Ascending aorta (tissue), 2 donors: ENCODE results near the gene RAPGEF1. TPM values are rescaled to one million over a fixed set of nuclear protein-coding genes. Genes with fewer than 3 reads are reported as not detected.
A peak's percentile ranks its signal among the peaks of the same experiment; 100 is the strongest.

Source experiments
- DNase-seq, 2 donors: peaks; one replicate each; pipeline ENCODE4 v3.0.0-alpha.2; 2019; ENCODE audit warnings: low spot score in 2 of 2
- H3K27ac ChIP-seq, 2 donors: fragments of 200-600 bp; sonication (generic); one replicate each; pipeline ENCODE4 v1.5.1; 2016 to 2017; ENCODE audit warnings: mild to moderate bottlenecking in 1 of 2
- H3K27me3 ChIP-seq: fragments of 200-600 bp; sonication (generic); one replicate; pipeline ENCODE4 v1.5.1; 2017
- H3K36me3 ChIP-seq, 2 donors: fragments of 200-600 bp; sonication (generic); one replicate each; pipeline ENCODE4 v1.5.1; 2016
- H3K4me1 ChIP-seq, 2 donors: fragments of 200-600 bp; sonication (generic); one replicate each; pipeline ENCODE4 v1.5.1; 2016 to 2017; ENCODE audit warnings: mild to moderate bottlenecking in 1 of 2
- H3K4me3 ChIP-seq, 2 donors: fragments of 200-600 bp; sonication (generic); one replicate each; pipeline ENCODE4 v1.5.1; 2016 to 2017; ENCODE audit warnings: mild to moderate bottlenecking in 1 of 2
- H3K9me3 ChIP-seq, 2 donors: fragments of 200-600 bp; sonication (generic); one replicate each; pipeline ENCODE4 v1.5.1; 2016
- intact Hi-C: fragments of 100-400 bp; cut with DNase I; formaldehyde crosslinking; loops from one replicate; pipeline ENCODE4 v1.15.1; 2023
- total RNA-seq: library from RNA; depleted of rRNA; stranded (reverse); fragments of >200 nt; gene quantifications from one replicate; pipeline ENCODE4 v1.1.0, GENCODE V29; 2016
- TF ChIP-seq, protein P1 (sequence below), 3 experiments: fragments of 200-600 bp in 2 of 3; fragments of 450-650 bp in 1 of 3; sonication (generic) in 2 of 3; IDR thresholded peaks; one replicate each; pipeline ENCODE4 v1.5.1; 2016 to 2019; ENCODE audit warnings: antibody characterized with exemption in 3 of 3, mild to moderate bottlenecking in 1 of 3, moderate library complexity in 1 of 3

RAPGEF1 gene
- total RNA-seq, 1 donor from 2014 or later: 95.5 TPM

DNA sequence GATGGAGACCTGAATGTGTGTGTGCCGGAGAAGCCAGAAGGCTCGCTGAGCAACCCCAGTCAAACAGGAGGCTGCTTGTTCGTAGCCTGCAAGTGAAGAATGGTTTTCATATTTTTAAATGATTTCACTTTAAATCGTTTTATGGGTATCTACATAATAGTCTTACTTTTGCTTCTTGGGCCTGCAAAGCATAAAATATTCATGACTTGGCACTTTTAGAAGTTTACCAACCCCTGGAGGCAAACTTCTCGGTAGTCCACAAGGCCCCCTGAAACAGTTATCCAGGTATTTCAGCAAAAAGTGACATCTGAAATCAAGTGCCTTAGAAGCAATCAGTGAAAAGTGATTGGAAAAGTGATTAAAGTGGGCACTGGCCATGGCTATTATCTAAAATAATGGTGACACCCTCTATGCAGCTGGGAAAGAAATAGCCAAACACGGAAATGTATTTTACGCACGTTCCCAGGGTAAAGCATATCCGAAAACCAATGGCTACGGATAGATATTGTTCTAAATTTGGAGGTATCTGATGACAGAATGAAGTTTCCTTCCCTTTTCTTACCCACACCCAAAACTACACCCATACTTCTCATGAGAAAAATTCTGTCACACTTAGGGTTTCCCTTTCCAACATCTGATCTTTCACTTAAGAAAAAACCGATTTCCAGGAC, 39.0 kb downstream of the RAPGEF1 start:
- H3K27ac ChIP-seq: no peak overlapping the region
- no peaks in the 10 kb centered on the region for H3K36me3 ChIP-seq
- no peak overlapping the region for H3K4me3 ChIP-seq
- no peak for DNase-seq
- H3K27me3 ChIP-seq: no peaks in the 10 kb centered on the region
- intact Hi-C loops: no loop called here
- no peaks in the 10 kb centered on the region for H3K9me3 ChIP-seq
- TF ChIP-seq, protein P1, sequence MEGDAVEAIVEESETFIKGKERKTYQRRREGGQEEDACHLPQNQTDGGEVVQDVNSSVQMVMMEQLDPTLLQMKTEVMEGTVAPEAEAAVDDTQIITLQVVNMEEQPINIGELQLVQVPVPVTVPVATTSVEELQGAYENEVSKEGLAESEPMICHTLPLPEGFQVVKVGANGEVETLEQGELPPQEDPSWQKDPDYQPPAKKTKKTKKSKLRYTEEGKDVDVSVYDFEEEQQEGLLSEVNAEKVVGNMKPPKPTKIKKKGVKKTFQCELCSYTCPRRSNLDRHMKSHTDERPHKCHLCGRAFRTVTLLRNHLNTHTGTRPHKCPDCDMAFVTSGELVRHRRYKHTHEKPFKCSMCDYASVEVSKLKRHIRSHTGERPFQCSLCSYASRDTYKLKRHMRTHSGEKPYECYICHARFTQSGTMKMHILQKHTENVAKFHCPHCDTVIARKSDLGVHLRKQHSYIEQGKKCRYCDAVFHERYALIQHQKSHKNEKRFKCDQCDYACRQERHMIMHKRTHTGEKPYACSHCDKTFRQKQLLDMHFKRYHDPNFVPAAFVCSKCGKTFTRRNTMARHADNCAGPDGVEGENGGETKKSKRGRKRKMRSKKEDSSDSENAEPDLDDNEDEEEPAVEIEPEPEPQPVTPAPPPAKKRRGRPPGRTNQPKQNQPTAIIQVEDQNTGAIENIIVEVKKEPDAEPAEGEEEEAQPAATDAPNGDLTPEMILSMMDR (IDR thresholded peaks at IDR 0.05): no peak
- H3K4me1 ChIP-seq: peaks cover 0 to 20% of the 10 kb centered on the region in 2 donors

DNA sequence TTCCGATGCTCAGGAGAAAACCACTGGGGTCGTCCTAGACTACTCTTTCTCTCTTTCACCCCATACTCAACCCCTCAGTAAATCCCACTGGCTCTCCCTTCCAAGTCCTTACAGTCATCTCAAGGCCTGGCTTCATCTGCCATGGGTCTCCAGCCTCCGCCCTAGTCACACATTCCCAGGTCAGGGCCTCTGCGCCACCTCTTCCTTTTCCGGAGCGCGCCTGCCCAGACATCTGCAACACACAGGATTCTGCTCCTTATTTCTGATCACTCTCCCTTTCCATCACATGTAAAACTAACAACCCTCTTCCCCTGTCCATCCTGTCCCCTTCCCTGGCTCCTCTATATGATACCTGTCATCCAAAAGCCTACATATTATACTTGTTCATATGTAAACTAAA, 39.8 kb downstream of the RAPGEF1 start:
- H3K27ac ChIP-seq: no peak overlapping the region
- DNase-seq: no peak
- peaks cover 0 to 19% of the 10 kb centered on the region in 2 donors for H3K4me1 ChIP-seq
- H3K4me3 ChIP-seq: no peak overlapping the region
- TF ChIP-seq, protein P1 (IDR thresholded peaks at IDR 0.05): no peak
- H3K36me3 ChIP-seq: no peaks in the 10 kb centered on the region
- H3K27me3 ChIP-seq: no peaks in the 10 kb centered on the region
- intact Hi-C loops: no loop called here
- H3K9me3 ChIP-seq: no peaks in the 10 kb centered on the region

DNA sequence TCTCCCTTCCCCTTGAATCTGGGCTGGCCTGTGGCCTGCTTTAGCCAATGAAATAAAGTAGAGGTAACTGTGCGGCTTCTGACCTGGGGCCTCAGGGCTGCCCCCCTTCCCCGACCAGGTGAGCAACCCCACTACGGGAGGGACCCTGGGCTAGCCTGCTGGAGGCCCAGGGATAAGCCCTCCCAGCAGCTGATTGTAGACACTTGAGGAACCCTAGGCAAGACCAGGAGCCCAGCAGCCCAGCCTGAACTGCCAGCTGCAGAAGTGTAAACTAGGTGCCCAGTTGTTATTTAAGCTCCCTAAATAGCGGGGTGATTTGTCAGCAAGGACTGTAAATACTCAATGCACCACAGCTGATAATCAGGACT, 41.3 kb downstream of the RAPGEF1 start:
- no peak overlapping the region for H3K4me3 ChIP-seq
- TF ChIP-seq, protein P1 (IDR thresholded peaks at IDR 0.05): no peak
- intact Hi-C loops: no loop called here
- no peaks in the 10 kb centered on the region for H3K36me3 ChIP-seq
- no peaks in the 10 kb centered on the region for H3K9me3 ChIP-seq
- DNase-seq: no peak
- H3K27me3 ChIP-seq: no peaks in the 10 kb centered on the region
- peak overlapping the region in 1 of 2 donors; percentile 55 for H3K27ac ChIP-seq
- peaks cover 0 to 14% of the 10 kb centered on the region in 2 donors for H3K4me1 ChIP-seq

DNA sequence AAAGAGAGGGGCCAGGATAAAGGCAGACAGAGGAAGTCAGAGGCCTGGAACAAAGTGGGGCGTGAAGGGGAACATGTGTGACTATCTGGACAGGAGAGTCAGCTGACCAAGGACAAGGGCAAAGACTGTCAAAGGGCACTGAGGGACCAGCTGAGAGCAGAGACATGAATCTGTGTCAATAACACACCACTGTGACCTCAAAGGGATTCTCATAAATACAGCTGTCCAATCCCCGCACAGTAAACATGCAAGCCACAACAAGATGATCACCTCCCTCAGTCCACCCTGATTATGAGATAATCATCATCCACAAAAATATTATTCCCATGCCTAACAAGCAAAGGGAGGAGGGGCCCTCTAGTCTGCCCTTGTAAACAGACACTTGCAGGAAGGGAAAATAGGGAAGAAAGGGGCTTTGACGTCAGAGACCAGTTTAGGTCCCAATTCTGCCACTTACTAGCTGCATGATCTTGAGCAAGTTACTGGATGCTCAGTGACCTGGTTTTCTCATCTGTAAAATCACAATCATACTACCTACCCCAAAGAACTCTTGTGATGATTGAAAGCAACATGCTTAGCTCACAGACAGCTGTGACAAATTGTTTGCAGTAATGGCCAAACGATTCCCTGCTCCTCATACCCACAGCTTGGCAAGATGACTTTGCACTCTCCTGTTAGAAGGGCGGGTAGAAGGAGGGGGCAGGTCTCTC, 41.8 kb downstream of the RAPGEF1 start:
- H3K4me1 ChIP-seq: peaks cover 0 to 14% of the 10 kb centered on the region in 2 donors
- TF ChIP-seq, protein P1 (IDR thresholded peaks at IDR 0.05): no peak
- no peak for DNase-seq
- no peaks in the 10 kb centered on the region for H3K9me3 ChIP-seq
- H3K27me3 ChIP-seq: no peaks in the 10 kb centered on the region
- peak overlapping the region; percentile 9 to 55 for H3K27ac ChIP-seq
- no peaks in the 10 kb centered on the region for H3K36me3 ChIP-seq
- intact Hi-C loops: no loop called here
- no peak overlapping the region for H3K4me3 ChIP-seq

DNA sequence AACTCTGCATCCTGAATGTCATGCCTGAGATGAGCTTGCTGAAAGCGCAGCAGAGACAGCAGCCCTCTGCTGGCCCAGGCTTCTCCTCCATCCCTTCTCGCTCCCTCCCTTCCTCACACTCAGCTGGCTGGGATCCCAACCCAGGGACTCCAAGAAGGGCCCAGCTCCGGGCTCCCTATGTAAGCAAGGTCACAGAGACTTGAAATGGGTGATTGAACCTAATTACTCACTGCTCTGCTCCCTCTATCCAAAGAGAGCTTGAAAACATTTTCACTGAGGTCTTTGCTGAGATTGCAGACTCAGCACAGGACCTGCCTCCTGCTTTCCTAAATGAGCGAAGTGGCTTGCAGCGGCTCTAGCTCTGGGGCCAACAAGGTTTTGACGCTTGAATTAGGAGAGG, 42.8 kb downstream of the RAPGEF1 start:
- intact Hi-C loops: no loop called here
- no peaks in the 10 kb centered on the region for H3K27me3 ChIP-seq
- H3K9me3 ChIP-seq: no peaks in the 10 kb centered on the region
- no peak for DNase-seq
- H3K36me3 ChIP-seq: no peaks in the 10 kb centered on the region
- TF ChIP-seq, protein P1 (IDR thresholded peaks at IDR 0.05): peak in 1 of 3 experiments; percentile 9
- no peak overlapping the region for H3K4me3 ChIP-seq
- peaks cover 0 to 21% of the 10 kb centered on the region in 2 donors for H3K4me1 ChIP-seq
- peak overlapping the region; percentile 4 to 9 for H3K27ac ChIP-seq
